NCI-H460 (cell line): ENCODE results near the gene ZNF57. TPM values are rescaled to one million over a fixed set of nuclear protein-coding genes. Genes with fewer than 3 reads are reported as not detected.
"Not testable (repeated sequence)": the region's sequence is repeated elsewhere in the genome, so short reads cannot be mapped to it uniquely, and the experiment has no call there.

Source experiments
- DNase-seq: peaks from one replicate; pipeline ENCODE4 v3.0.0-alpha.2; 2016; ENCODE audit warnings: low read depth; ENCODE audit errors: extremely low read depth
- polyA plus RNA-seq: library from polyadenylated mRNA; depleted of rRNA; stranded (reverse); fragments of >200 nt; gene quantifications from 2 replicates; pipeline ENCODE4 v1.2.3, GENCODE V29; 2014; cell fraction: nucleus; rRNA removed
- total RNA-seq: library from RNA; depleted of rRNA; stranded (reverse); fragments of >200 nt; shearing (Covaris generic); gene quantifications from 2 replicates; pipeline ENCODE4 v1.2.3, GENCODE V29; 2014; rRNA removed

Gene ZNF57
- total RNA-seq = 2.5 and 4.2 TPM in 2 replicates
- 2.9 and 7.5 TPM in 2 replicates for polyA plus RNA-seq

DNA sequence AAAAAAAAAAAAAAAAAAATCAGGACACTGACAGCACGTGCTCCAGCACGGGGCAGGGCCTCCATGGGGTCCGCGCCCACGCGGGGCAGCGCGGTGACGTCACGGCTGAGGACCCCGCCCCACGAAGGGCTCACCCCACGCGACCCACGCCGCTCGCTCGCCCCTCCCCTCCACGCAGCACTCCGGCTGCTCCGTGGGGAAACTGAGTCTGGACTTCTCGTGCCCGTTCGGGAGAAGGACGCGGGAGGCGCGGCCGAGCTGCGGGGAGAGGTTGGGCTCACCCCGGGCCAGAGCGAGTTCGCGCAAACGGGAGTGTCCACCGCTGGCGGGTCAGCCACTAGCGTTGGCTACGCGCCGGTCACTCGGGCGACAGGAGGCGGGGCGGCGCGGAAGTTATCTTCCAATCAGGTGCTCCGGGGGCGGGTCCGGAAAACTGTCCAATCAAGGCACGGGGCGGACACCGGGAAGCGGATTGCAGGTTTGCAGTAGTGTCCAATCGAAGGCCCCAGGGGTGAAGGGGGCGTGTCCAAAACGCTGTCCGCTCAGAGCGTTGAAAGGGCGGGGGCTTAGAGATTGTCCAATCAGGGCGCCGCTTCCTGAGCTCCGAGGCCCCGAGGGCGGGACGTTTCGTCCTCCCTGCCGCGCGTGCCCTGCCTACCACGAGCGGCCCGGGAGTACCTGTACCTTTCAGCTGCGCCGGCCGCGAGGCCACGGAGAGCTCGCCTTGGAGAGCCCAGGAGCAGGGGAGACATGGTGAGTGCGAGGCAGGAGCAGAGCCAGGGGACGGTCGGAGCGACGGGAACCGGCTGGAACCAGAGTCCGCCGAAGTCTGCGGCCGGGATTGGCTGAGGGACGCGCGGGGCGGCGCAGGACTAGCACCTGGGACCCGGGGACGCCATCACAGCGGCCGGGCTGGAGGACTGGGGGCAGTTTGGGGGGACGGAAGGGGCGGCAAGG lies at the start of gene ZNF57:
Gene ZNF57 (plus strand): TSS at position 633 of the 957 bp plus-strand sequence. CDS start 118 bp downstream, at position 751.
- DNase-seq = peak; percentile 97

- no peak for DNase-seq
Measured at GRCh38 chr19:2852598-2852997, 48.1 kb upstream of the ZNF57 start.

DNA sequence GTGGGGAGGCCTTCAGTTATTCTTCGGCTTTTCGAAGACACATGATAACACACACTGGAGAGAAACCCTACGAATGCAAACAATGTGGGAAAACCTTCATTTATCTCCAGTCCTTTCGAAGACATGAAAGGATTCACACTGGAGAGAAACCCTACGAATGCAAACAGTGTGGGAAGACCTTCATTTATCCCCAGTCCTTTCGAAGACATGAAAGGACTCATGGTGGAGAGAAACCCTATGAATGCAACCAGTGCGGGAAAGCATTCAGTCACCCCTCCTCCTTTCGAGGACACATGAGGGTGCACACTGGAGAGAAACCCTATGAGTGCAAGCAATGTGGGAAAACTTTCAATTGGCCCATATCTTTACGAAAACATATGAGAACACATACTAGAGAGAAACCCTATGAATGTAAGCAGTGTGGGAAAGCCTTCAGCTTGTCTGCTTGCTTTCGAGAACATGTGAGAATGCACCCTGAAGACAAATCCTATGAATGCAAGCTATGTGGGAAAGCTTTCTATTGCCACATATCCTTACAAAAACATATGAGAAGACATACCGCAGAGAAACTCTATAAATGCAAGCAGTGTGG lies 47.6 kb upstream of the ZNF57 start:
- no peak for DNase-seq

DNA sequence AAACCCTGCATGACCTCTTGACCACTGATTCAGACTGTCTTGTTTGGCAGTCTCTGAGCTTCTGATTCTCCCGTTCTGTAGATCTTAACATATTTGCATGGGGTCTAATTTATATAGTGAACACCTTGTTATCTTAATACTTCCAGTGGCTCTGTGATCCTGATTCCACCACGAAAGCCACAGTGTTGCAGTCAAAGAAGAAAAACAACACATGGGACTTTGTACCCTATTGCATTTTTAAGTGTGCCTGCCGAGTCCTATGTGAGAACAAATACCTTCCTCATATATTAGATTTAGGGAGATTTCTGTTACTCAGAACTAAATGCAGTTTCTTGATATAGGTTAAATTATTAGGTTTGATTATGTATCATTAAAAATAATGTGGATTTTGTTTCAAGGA lies 45.9 kb upstream of the ZNF57 start:
- no peak for DNase-seq

DNA sequence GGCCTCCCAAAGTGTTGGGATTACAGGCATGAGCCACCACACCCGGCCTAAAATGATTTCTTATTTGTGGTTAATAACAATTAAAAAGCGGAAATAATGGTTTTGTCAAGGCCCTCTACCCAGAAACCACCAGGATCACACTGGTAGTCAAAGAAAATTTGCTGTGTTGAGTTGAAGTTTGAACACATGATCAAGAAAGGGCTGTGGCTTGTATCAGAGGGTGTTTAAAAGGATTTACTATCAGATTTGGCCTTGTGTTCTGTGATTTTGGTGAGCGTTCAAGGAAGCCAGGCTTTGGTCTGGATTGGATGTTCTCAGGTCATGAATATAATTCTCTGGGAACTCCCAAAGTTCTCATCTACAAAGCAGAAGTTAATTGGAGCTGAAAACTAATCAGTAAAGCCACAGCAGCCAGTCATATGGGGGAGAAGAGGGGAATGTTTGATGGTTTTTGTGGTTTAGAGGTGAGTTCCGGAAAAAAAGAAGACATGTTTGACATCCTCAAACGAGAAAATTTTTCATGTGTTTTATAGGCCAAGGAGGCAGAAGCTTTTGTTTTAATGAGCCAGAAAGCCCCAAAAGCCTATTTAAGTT lies 44.2 kb upstream of the ZNF57 start:
- DNase-seq = no peak

- no peak for DNase-seq
Measured at GRCh38 chr19:2858864-2859263, 41.9 kb upstream of the ZNF57 start.

GRCh38 chr19:2863816-2864215 lies 36.9 kb upstream of the ZNF57 start:
- DNase-seq = no peak

DNA sequence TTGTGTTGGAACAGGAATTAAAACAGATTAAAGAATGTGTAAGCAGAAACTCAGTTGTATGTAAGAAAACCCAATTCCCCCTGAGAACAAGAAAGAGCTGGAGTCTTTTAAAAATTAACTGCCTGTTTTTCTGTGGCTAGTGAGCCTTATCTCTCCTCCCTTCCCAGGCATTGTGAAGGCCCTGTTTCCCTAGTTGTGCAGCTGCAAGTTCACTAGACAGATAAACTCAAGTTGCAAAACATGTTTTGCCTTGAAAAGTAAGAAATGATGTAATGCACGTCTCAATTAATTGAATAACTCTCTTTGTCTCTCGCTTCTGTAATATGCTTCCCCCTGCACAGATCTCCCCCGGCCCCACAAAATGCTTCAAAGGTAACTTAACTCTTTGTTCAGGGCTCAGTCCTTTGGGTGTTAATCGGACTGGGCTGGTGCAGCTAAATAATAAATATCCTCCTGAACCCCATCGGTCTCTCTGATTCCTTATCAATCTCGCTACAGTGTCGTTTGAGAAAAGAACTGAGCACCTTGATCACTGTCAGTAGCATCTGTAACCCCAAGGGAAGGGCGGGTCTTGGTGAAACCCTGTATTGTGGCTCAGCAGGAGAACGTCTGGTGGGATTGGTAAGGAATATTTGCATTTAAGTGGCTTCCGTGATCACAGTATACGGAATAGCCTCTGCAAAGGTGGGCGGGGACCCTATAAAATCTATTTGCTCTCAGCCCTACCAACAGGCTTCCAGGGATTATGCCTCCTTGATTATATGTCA lies 35.2 kb upstream of the ZNF57 start:
- DNase-seq = no peak

GRCh38 chr19:2866495-2867024 lies 34.2 kb upstream of the ZNF57 start:
- DNase-seq = no peak

DNA sequence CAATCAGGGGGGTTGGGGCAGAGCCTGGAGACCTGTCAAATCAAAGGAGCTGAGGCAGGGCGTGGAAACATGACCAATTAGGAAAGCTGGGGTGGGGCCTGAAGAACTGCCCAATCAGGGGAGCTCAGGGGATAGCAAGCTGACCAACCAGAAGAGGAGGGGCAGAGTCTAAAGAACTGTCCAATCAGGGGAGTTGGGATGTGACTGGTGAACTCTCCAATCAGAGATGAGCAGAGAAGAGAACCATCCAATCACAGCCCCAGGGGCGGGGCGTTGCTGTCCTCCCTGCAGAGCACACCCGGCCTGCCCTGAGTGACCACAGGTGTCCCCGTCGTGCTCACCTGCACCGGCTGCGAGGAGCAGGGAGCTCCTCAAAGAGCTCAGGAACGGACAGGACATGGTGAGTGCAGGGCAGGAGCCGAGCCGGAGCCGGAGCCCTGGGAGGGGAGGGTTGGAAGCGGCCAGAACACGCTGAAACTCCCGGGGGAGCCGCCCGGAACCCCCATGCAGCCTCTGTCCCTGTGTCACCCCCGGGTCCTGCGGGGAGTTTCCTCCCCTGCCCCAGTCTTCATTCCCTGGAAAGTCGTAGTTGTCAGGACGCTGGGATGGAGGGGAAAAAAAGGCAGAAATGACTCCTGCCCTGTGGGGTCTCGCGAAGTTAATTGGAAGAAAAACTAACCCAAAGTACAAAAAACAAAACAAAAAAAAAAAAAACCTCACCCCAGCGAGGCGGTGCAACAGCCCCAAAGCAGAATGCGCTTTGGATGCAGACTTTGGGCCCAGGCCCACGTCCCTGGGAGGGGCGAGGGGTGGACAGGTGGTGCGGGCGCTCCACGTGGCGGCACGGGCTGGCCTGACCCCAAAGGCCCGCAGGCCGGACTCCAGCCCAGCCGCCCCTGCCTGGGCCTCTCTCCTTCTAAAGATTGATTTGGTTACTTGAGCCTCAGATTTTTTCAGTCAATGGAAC lies 33.4 kb upstream of the ZNF57 start, which contains the start of gene ZNF556:
Gene ZNF556 (plus strand): TSS at position 311 of the 967 bp plus-strand sequence. CDS start 87 bp downstream, at position 398.
- no peak for DNase-seq

- no peak for DNase-seq
Measured at GRCh38 chr19:2869618-2870017, 31.1 kb upstream of the ZNF57 start.

DNA sequence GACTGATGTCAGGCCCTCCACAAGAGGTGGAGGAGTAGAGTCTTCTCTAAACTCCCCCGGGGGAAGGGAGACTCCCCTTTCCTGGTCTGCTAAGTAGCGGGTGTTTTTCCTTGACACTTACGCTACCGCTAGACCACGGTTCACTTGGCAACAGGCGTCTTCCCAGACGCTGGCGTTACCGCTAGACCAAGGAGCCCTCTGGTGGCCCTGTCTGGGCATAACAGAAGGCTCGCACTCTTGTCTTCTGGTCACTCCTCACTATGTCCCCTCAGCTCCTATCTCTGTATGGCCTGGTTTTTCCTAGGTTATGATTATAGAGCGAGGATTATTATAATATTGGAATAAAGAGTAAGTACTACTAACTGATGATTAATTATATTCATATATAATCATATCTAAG lies 28.6 kb upstream of the ZNF57 start:
- DNase-seq = not testable (repeated sequence)

DNA sequence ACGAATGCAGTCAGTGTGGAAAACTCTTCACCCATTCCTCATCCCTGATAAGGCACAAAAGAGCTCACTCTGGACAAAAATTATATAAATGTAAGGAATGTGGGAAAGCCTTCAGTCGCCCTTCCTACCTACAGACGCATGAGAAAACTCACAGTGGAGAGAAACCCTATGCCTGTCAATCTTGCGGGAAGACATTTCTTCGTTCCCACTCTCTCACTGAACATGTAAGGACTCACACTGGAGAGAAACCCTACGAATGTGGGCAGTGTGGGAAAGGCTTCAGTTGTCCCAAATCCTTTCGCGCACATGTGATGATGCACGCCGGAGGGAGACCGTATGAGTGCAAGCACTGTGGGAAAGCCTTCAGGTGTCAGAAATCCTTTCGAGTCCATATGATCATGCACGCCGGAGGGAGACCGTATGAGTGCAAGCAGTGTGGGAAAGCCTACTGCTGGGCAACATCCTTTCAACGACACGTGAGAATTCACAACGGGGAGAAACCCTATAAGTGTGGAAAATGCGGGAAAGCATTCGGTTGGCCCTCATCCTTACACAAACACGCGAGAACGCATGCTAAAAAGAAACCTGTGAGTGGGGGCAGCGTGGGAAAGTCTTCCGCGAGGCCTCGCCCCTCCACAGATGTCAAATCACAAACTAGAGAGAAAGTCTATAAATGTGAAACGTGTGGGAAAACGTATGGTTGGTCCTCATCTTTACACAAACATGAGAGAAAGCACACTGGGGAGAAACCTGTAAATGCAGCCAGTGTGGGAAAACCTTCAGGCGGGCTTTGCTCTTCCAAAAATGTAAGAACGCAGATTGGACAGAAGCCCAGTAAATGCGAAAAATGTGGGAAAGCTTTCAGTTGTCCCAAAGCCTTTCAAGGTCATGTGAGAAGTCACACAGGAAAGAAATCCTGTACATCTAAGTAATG lies 23.1 kb upstream of the ZNF57 start:
- DNase-seq = no peak

GRCh38 chr19:2883686-2884439 lies 16.9 kb upstream of the ZNF57 start:
- DNase-seq = no peak

DNA sequence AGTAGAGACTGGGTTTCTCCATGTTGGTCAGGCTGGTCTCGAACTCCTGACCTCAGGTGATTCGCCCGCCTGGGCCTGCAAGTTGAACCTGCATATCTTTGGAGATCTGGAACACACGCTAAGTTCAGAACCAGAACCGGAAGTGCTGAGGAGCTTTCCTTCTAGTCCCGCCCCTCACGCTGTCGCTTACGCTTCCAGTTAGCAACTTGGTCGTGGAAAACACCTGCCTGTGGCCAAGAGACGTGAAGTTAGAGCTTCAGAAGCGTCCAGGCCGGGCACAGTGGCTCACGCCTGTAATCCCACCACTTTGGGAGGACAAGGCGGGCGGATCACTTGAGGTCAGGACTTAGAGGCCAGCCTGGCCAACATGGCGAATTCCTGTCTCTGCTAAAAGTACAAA lies 15.0 kb upstream of the ZNF57 start:
- no peak for DNase-seq

GRCh38 chr19:2887391-2887914 lies 13.3 kb upstream of the ZNF57 start:
- DNase-seq = peak; percentile 61

DNA sequence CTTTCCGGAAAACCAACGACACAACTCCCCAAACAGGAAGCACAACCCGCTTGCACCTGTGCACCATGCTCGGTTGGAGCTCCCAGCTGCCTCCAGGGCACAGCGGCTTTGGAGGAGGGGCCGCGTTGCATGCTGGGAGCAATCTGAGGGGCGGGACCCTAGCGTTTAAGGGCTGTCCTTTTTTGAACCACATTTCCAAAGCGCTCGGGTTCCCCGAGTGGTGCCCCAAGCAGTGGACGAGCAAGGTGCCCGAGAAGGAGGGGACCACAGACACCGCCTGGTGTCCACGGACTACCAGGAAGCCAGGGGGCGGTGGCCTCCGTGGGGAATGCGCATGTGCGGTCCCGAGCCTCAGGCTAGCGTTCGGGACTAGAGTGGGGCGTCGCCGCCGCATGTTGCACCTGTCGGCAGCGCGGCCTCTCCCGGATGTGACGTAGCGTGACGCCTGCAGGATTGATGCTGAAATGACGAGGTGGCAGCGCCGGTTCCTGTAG lies 11.9 kb upstream of the ZNF57 start:
- no peak for DNase-seq
